HCT116 (cell line): ENCODE data around the gene GPR6. TPM values are rescaled to one million over a fixed set of nuclear protein-coding genes. Genes with fewer than 3 reads are reported as not detected.

ENCODE experiments used
- ATAC-seq: fragments of 200-7000 bp; cut with Tn5 transposase; 2 replicates; pipeline ENCODE4 v1.9.1; 2020; ENCODE audit warnings: mild to moderate bottlenecking, moderate library complexity
- BruUV-seq: library from RNA; stranded (reverse); fragments of 400-500 nt; replicated peaks from 2 replicates; lab custom pipeline; 2021; lab: Mats Ljungman, UMichigan
- CTCF ChIA-PET: fragments of 300-600 bp; sonication (Branson Sonifier 250); formaldehyde crosslinking; loops from one replicate; lab custom pipeline; 2021; ENCODE audit warnings: antibody characterized with exemption; lab: Charles Lee
- POLR2A ChIA-PET: fragments of 300-600, 350-600 bp; sonication (Branson Sonifier 250); formaldehyde crosslinking; loops from one replicate; lab custom pipeline; 2021; ENCODE audit warnings: antibody characterized with exemption; lab: Charles Lee
- RAD21 ChIA-PET, 2 experiments: fragments of 300-600 bp; sonication (Branson Sonifier 250); formaldehyde crosslinking; loops; one replicate each; lab custom pipeline; 2023; ENCODE audit warnings: low total read pairs in 2 of 2; ENCODE audit not compliant: uncharacterized antibody in 2 of 2, unreplicated experiment in 2 of 2, low non-redundant PET in 1 of 2; lab: Charles Lee
- DNase-seq: peaks from one replicate; pipeline ENCODE4 v3.0.0-alpha.2; 2010; ENCODE audit warnings: low read depth, low spot score
- H2AFZ ChIP-seq: fragments of 200-600 bp; shearing (Covaris generic), sonication (generic); 2 replicates; pipeline ENCODE4 v1.6.1; 2017; ENCODE audit warnings: low read depth, mixed run types, mixed read lengths, antibody characterized with exemption, low read length; ENCODE audit not compliant: poor library complexity, severe bottlenecking
- H3K27ac ChIP-seq: 2 replicates; pipeline ENCODE4 v1.5.1; 2012; ENCODE audit warnings: low read depth, low read length
- H3K27me3 ChIP-seq: fragments of 200-600 bp; sonication (generic); 2 replicates; pipeline ENCODE4 v1.6.1; 2016; ENCODE audit warnings: mixed run types, low read length, mixed read lengths; ENCODE audit not compliant: insufficient read depth
- H3K36me3 ChIP-seq, 2 experiments: fragments of 200-500 bp in 1 of 2; fragments of 200-600 bp in 1 of 2; sonication (Bioruptor generic) in 1 of 2; sonication (generic) in 1 of 2; 2 replicates each; pipeline versions ENCODE4 v1.5.1 to v1.6.1; 2014 to 2016; ENCODE audit warnings: low read length in 2 of 2, inconsistent platforms in 1 of 2, mixed read lengths in 1 of 2, mixed run types in 1 of 2; ENCODE audit not compliant: insufficient read depth in 2 of 2, control insufficient read depth in 1 of 2
- H3K4me1 ChIP-seq, 2 experiments: fragments of 200-600 bp in 1 of 2; sonication (generic) in 1 of 2; 2 replicates each; pipeline versions ENCODE4 v1.5.1 to v1.6.1; 2012 to 2017; ENCODE audit warnings: low read length in 2 of 2, inconsistent platforms in 1 of 2, mild to moderate bottlenecking in 1 of 2, mixed read lengths in 1 of 2, mixed run types in 1 of 2, moderate library complexity in 1 of 2; ENCODE audit not compliant: insufficient read depth in 2 of 2, control insufficient read depth in 1 of 2
- H3K4me2 ChIP-seq: fragments of 200-600 bp; sonication (generic); 2 replicates; pipeline ENCODE4 v1.6.1; 2017; ENCODE audit warnings: mixed run types, low read length, mixed read lengths
- H3K4me3 ChIP-seq, 2 experiments: fragments of 200-600 bp in 1 of 2; sonication (generic) in 1 of 2; replicated peaks in 1 of 2; 2 replicates each; pipeline ENCODE4 v1.5.1; 2011 to 2016; ENCODE audit warnings: low read length in 2 of 2, control low read depth in 1 of 2, low read depth in 1 of 2, mild to moderate bottlenecking in 1 of 2, mixed read lengths in 1 of 2, mixed run types in 1 of 2
- H3K79me2 ChIP-seq: fragments of 200-600 bp; sonication (generic); 2 replicates; pipeline ENCODE4 v1.6.1; 2017; ENCODE audit warnings: mild to moderate bottlenecking, mixed run types, low read length, moderate library complexity, mixed read lengths; ENCODE audit not compliant: insufficient read depth
- H3K9ac ChIP-seq: fragments of 200-600 bp; sonication (generic); 2 replicates; pipeline ENCODE4 v1.6.1; 2016; ENCODE audit warnings: low read length, mixed read lengths
- H3K9me2 ChIP-seq: fragments of 200-600 bp; sonication (generic), shearing (Covaris generic); 2 replicates; pipeline ENCODE4 v1.6.1; 2017; ENCODE audit warnings: mixed run types, mild to moderate bottlenecking, moderate library complexity; ENCODE audit not compliant: insufficient read depth
- H3K9me3 ChIP-seq, 2 experiments: fragments of 200-500 bp in 1 of 2; fragments of 200-600 bp in 1 of 2; sonication (Bioruptor generic) in 1 of 2; sonication (generic) in 1 of 2; 2 replicates each; pipeline ENCODE4 v1.6.1; 2014 to 2017; ENCODE audit warnings: low read length in 2 of 2, mixed read lengths in 2 of 2, inconsistent platforms in 1 of 2, low read depth in 1 of 2, mild to moderate bottlenecking in 1 of 2, mixed run types in 1 of 2, moderate library complexity in 1 of 2; ENCODE audit not compliant: control insufficient read depth in 1 of 2, insufficient read depth in 1 of 2
- H4K20me1 ChIP-seq: fragments of 200-600 bp; sonication (generic), shearing (Covaris generic); 2 replicates; pipeline ENCODE4 v1.6.1; 2017; ENCODE audit warnings: mixed run types, mild to moderate bottlenecking, moderate library complexity; ENCODE audit not compliant: insufficient read depth
- ATF3 ChIP-seq: IDR thresholded peaks from 2 replicates; pipeline ENCODE4 v1.6.1; 2012
- CBX3 ChIP-seq: IDR thresholded peaks from 2 replicates; pipeline ENCODE4 v1.6.1; 2012; ENCODE audit warnings: low read depth
- CEBPB ChIP-seq: IDR thresholded peaks from 2 replicates; pipeline ENCODE4 v1.6.1; 2012; ENCODE audit warnings: low read depth
- ELF1 ChIP-seq: IDR thresholded peaks from 2 replicates; pipeline ENCODE4 v1.6.1; 2012; ENCODE audit warnings: low read depth, borderline replicate concordance
- EZH2 ChIP-seq: fragments of 200-600 bp; sonication (generic); IDR thresholded peaks from 2 replicates; pipeline ENCODE4 v1.6.1; 2017; ENCODE audit warnings: antibody characterized with exemption, mixed run types
- EZH2phosphoT487 ChIP-seq: fragments of 200-600 bp; IDR thresholded peaks from 2 replicates; pipeline ENCODE4 v1.6.1; 2018; ENCODE audit warnings: antibody characterized with exemption, borderline replicate concordance
- FOSL1 ChIP-seq: IDR thresholded peaks from 2 replicates; pipeline ENCODE4 v1.6.1; 2012; ENCODE audit warnings: low read depth
- MAX ChIP-seq: IDR thresholded peaks from 2 replicates; pipeline ENCODE4 v1.6.1; 2012
- POLR2A ChIP-seq: IDR thresholded peaks from 2 replicates; pipeline ENCODE4 v1.7.0; 2011; ENCODE audit warnings: borderline replicate concordance; ENCODE audit not compliant: insufficient read depth, insufficient read length; ENCODE audit errors: extremely low read depth
- POLR2AphosphoS5 ChIP-seq: IDR thresholded peaks from 2 replicates; pipeline ENCODE4 v1.6.1; 2011; ENCODE audit warnings: mild to moderate bottlenecking, low read depth, low read length, moderate library complexity
- REST ChIP-seq: IDR thresholded peaks from 2 replicates; pipeline ENCODE4 v1.6.1; 2012; ENCODE audit warnings: low read depth
- TCF7L2 ChIP-seq: IDR thresholded peaks from 2 replicates; pipeline ENCODE4 v1.7.0; 2011; ENCODE audit warnings: borderline replicate concordance, inconsistent platforms; ENCODE audit not compliant: insufficient read depth, insufficient read length; ENCODE audit errors: extremely low read depth
- YY1 ChIP-seq: IDR thresholded peaks from 2 replicates; pipeline ENCODE4 v1.6.1; 2011; ENCODE audit warnings: low read length, low read depth, moderate library complexity, mild to moderate bottlenecking; ENCODE audit not compliant: insufficient replicate concordance; ENCODE audit errors: extremely low read depth
- intact Hi-C: fragments of 100-400 bp; cut with micrococcal nuclease; formaldehyde crosslinking; loops from 2 replicates; pipeline ENCODE4 v1.10.0; 2022
- total RNA-seq: library from RNA; stranded (reverse); gene quantifications from one replicate; pipeline ENCODE4 v1.2.1, GENCODE V29; 2021; ENCODE audit not compliant: unreplicated experiment

Gene GPR6
- total RNA-seq, 1 experiment from 2014 or later = not detected

- Histone ChIP-seq H3K9ac (no peak overlapping the region), H2AFZ (no peak overlapping the region), H3K36me3 (no peaks in the 10 kb centered on the region), H3K4me3 (no peak overlapping the region), H3K27ac (no peak overlapping the region), H3K27me3 (0 out of 2 replicates have a peak, but pooled peaks cover 6% of the 10 kb centered on the region), H3K9me2 (no peaks in the 10 kb centered on the region), H3K9me3 (no peaks in the 10 kb centered on the region), H3K4me2 (no peak overlapping the region), H3K79me2 (no peaks in the 10 kb centered on the region), H4K20me1 (no peaks in the 10 kb centered on the region), H3K4me1 (peaks cover 0 to 5% of the 10 kb centered on the region in 2 experiments; a peak in 1 of 4 replicates)
- TF ChIP-seq FOSL1 (no peak), MAX (no peak), POLR2AphosphoS5 (no peak), POLR2A (no peak), EZH2phosphoT487 (no peak), ATF3 (no peak), CBX3 (no peak), TCF7L2 (no peak), YY1 (no peak), EZH2 (no peak), REST (no peak), ELF1 (no peak), CEBPB (no peak)
- ATAC-seq = no peak
- DNase-seq = no peak
- ChIA-PET CTCF (no interaction called here), RAD21 (no interaction called here), POLR2A (no interaction called here)
- intact Hi-C loops = no loop called here
- no TSS peak for BruUV-seq
These were observed 39.2 kb downstream of the GPR6 start for GRCh38 chr6:110017306-110017705.
